NCI-H1417 (cell line): ENCODE results near the gene RNH1.

Experiments
- DNase-seq, 3 experiments: peaks; one replicate each; lab custom pipeline; 2025; lab: John Stamatoyannopoulos, UW

Gene RNH1

DNA sequence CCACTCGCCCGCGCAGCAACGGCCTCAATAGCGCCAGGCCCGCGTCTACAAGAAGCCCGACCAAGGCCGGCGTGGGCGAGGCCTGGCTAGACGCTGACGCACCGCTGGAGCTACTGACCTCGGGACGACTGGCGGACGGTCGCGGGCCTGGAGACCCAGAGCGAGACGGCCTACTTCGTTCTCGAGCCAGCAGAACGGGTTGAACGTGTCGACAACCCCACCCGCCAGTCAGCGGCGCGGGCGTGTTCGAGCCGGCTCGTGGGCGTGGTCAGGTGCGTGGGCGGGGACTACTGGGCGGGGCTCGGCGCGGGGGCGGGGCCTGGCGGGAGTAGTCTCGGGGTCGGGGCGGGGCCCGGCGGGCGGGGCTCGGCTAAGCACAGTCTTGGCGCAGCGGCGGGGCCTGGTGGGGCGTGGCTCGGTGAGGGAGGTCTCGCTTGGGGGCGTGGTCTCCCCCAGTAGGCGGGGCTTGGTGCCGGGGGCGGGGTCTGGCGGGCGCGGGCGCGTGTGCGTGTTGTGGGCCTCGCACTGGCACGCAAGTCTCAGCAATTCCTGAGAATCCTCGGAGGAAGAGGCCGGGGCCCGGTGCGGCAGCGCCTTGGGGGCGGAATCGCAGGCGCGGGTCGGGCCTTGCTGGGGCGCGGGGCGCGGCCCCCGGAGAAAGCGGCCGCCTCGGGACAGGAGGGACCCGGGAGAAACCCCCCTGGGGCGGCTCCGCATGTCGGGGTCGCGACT lies at the start of gene RNH1:
Gene RNH1, minus strand, starts transcription at position 248 of the 732 bp plus-strand sequence. CDS start 5,080 bp downstream, outside the sequence.
- peak; percentile 92 to 96 (median 95) for DNase-seq

DNA sequence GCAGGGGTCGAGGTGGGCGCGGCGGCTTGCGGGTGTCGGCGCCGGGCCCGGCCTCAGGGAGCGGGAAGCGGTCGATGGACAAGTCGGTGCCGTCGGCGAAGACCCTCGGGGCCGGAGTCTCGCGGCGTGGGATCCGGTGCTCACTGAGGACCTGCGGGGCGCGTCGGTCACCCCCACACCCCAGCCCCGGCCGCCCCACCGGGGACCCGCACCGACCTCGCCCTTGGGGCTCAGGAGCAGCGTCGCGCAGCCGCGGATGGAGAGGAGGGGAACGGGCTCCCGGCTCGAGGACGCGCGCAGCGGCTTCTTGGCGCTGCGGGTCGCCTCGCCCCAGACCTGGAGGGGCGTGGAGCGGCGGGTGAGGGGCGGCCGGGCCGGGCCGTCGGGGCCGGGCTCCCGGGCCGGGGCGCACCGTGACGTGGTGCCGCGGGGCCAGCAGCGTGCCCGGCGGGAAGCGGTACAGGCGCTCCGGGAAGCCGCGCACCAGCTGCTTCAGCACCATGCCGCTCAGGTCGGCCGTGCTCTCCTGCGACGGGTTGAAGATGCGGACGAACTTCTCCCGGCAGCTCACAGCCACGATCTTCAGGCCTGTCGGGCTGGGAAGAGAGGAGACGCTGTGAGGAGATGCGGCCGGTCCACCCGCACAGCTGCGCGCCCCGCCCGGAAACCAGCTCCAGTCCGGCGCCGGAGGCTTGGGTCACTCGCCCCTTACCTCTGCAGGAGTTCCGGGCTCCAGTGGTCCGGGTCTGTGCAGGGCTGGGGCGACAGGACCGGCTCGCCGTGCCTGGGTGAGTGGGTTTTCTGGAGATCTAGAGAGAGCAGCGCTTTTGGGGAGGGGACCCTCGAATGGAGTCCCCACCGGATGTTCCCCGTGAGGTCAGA lies 49.0 kb upstream of the RNH1 start:
- DNase-seq = peak in 2 of 3 experiments; percentile 47 to 61

DNA sequence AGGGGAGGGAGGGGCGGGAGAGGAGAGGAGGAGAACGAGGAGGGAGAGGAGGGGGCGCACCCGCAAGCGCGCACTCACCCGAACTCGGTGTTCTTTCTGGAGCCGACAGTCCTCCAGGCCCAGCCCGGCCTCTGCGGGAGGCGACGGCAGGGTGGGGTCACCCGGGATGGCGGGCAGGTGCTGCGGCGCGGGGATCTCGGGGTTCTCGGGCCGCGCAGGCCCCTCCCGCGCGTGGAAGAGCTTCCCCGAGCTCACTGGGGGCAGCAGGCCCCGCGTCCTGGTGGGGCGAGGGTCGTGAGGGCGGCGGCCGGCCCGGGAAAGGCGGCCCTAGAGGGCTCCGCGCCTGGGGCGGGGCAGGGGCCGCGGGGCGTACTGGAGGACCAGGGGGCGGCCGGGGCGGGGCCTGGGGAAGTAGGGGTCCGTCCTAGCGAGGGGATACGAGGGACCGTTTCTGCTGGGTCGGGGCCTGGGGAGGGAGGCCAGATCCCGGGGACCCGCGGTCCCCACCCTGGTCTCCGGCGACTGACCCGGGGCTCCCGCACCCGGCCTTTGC lies 48.3 kb upstream of the RNH1 start:
- DNase-seq = peak in 1 of 3 experiments; percentile 76

DNA sequence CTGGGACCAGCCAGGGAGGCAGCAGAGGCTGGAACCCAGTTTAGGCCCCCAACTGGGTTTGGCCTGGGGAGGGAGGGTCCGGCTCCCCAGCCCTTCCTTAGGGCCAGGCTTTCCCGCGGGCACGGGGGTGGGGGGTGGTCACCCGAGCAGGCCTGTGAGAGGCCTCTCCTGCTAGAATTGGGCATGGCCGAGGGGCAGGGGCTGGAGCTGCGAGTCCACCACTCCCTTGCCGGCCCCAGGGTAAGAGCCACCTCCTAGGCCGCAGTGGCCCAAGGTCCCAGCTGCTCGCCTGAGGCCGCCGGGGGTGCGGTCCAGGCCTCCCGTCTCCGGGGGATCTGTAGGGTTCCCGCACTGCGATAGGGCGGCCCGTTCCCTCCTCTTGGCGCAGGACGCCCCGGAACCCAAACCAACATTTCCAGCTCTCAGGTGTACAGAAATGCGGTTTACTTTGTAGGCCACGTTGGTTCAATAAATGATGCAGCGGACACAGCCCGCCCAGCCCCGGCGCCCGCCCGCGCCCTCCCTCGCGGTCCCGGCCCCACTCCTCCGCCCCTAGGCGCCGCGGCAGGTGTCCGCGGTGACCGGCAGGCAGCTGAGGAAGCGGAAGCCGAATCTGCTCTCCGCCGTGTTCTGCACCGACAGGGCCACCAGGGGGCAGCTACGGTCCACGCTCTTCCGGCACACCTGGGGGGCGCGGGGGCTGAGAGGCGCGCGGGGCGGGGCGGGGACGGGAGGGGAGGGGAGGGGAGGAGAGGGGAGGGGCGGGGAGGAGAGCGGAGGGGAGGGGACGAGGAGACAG lies 47.6 kb upstream of the RNH1 start:
- DNase-seq = peak; percentile 83 to 91 (median 86)

DNA sequence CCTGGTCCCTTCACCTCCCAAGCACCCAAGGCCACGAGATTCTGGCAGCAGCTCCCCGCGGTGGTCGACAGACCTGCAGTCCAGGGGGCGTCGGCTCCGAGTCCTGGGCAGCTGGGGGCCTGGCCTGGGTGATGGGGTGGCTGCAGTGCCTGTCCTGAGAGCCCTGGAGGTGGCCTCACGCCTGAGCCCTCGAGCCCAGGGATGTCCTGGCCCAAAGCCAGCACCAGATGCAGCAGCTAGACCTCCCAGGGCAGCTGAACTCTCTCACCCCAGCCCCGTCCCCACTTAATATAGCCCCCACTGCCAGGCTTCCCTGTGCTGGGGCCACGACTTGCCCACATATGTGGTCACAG lies 46.9 kb upstream of the RNH1 start:
- peak in 1 of 3 experiments; percentile 28 for DNase-seq

DNA sequence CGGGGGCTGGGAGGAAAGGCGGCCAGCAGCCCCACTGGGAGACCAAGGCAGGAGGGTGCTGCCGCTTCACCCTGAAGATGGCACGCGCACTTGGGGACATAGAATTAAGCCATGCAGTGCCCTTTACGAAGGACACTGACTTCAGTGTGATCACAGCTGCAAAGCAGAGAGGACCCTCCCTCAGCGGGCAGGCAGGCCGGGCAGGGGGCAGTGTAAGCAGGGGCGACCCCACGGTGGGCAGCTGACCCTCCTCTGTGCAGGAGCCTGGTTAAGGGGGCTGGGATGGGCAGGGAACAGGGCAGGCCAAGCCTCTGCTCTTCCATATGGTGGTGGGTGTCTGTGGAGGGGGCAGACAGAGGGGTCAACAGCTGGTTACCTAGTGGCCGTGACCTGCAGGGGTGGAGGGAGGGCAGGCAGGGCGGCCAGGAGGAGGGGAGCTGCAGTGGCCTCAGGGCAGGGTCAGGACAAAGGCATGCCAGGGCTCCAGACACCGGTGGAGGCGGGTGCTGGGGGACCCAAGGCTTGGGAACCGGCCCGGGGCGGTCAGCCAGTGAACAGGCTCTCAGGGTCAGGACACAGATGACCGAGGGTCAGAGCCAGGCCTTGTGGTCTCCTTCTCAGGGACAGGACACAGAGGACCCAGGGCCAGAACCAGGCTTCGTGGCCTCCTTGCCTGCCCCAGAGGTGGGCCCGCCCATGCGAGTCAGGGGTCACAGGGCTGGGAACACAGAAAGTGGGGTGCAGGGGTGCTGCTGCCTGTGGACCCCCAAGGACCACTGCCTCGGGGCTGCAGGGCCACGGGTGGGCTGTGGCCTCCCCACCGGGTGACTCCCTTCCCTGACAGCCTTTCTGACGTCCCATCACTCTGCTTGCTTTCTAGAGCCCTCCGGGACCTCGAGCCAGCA lies 46.3 kb upstream of the RNH1 start:
- DNase-seq = no peak

DNA sequence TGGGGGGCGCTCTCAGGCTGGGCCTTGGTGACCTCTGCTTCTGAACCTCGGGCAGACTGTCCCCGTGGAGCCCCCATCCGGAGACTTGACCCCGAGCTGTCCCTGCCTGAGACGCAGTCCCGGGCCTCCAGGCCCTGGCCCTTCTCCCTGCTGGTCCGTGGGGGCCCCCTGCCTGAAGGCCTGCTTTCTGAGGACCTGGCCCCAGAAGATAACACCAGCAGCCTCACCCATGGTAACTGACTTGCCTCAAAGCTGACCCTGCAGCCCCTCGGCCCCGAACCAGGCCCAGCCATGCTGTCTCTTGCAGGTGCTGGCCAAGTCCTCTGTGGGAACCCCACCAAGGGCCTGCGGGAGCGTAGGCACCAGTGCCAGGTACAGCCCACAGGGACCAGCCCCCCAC lies 44.6 kb upstream of the RNH1 start:
- DNase-seq = no peak

DNA sequence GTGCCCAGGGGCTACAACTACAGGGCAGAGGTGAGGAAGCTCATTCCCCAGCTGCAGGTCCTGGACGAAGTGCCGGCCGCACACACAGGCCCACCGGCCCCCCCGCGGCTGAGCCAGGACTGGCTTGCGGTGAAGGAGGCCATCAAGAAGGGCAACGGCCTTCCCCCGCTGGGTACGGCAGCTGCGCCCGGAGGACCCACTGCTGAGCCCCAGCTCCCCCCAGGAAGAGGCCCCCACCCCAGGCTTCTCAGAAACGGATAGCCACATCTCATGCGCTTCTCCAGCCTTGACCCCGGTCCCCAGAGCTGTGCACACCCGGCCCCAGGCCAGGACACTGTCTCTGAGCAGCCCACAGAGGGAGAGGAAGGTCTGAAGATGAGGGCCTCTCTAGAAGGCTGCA lies 44.1 kb upstream of the RNH1 start:
- DNase-seq = no peak

DNA sequence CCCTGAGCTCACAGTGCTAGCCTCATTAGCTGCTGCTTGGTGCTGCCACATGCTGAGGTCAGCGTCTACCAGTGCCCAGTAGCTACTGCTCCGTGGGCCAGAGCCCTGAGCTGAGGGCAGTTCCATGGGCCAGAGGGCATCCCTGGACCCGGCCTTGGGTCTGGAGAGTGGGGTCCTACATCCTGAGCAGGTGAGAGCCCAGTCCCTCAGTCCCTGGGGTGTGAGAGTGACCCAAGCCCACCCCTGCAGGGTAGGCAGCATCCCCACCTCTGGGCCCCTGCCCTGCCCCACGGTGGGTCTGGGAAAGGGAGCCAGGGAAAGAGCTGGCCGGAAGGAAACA lies 43.7 kb upstream of the RNH1 start:
- no peak for DNase-seq

DNA sequence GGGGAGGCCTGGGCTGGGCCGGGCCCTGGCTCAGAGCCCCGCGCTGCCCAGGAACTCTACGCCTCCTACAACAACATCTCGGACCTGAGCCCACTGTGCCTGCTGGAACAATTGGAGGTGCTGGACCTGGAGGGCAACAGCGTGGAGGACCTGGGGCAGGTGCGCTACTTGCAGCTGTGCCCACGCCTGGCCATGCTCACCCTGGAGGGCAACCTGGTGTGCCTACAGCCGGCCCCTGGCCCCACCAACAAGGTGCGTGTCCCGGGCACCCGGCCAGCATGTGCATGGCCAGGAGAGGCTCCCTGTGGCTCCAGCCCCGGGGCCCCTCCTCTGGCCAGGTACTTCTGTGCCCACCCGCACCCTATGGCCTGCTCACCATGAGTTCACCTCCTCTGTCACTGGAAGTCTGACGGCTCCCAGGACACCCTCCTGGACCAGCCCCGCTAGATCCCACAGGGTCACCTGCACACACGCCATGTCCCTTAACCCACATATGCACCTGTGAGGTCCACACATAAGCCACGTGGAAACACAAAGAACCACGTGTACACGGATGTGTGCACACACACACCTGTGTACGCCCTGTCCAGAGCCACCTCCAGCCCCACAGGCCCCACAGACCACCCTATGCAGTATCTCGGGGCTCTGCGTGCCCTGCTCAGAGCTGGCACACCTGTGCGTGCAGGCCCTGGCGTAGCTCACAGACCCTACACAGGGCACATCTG lies 43.1 kb upstream of the RNH1 start:
- no peak for DNase-seq

DNA sequence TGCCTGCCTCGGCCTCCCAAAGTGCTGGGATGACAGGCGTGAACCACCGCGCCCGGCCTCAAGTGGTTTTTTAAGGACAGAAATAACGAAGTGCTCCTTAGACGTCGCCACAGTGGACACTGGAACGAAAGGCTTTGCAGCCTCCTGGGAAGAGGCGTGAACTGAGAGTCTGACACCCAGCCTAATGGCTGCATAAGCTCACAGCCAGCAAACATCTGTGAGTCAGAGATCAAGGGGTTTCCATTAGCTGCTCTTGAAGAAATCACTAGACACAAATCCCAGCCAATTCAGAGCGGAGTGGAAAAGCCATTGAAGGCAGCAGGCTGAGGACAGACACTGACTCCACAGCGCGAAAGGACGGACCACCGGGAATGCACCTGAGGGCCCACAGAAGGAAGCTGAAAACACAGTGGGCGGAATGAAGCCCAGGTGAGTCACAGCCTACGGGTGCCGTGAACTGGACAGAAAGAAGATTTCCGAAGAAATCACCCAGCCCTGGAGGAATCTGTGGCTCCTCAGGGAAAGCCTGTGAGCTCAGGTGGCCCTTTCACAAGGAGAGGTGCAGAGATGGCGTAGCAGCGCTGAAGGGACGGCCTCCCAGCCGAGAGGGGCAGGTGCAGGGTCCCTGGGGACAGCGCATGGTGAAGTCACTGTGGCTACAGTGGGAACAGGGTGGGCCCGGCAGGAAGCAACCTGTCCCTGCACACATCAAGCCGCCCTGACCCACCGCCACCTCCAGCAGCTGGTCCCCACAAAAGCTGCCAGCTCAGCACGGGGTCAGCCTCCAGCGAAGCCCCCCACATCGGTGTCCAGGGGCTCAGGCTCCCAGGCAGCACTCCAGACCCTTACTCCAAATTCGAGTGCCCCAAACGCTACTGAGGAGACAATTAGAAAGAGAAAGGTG lies 41.9 kb upstream of the RNH1 start:
- peak in 1 of 3 experiments; percentile 6 for DNase-seq

DNA sequence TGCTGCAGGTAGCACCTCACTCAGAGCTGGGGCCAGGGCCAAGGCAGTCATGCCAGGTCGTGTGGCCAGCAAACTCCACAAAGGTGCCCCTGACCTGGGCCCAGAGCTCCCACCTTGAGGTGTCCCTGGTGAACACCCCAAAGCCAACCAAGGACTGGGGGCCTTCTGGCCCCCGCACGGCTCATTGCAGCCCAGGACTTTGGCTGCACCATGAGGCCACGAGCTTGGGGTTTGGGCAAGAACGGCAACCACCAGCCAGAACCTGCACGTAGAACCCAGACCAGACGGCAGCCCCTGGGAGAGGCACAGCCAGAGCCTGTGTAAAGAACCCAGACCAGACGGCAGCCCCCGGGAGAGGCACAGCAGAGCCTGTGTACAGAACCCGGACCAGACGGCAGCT lies 38.1 kb upstream of the RNH1 start:
- no peak for DNase-seq

DNA sequence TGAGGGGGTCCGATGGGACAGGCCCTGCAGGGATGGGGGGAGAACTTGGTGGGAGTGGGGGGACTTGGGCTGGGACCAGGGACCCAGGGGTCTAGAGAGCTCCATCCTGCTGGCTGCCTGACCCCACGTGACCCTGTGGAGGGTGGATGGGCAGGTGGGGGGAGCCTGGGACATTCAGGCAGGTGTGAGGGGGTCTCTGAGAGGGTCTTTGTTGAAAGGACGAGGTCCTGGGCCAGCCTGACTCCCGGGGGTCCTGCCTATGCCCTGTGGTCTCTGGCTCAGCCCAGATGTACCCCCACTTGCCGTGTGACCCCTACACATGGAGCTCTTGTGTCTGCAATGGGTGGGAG lies 37.8 kb upstream of the RNH1 start:
- no peak for DNase-seq

DNA sequence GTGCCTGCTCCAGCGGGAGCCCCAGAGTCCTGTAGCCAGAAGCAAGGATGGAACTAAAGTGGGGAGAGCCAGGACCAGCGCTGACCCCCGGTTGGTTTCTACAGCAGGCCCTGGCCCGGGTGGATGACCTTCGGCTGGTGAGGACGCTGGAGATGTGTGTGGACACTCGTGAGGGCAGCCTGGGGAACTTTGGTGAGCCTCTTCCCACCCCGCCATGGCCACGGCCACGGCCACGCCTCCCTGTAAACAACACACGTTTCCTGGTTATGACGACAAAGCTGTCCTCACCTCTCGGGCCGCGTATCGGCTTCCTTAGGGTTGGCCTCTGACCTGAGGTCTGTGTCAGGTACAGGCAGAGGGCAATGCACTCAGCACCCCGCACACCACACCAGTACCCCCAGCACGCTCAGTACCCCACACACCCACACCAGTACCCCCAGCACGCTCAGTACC lies 34.4 kb upstream of the RNH1 start:
- DNase-seq = no peak

DNA sequence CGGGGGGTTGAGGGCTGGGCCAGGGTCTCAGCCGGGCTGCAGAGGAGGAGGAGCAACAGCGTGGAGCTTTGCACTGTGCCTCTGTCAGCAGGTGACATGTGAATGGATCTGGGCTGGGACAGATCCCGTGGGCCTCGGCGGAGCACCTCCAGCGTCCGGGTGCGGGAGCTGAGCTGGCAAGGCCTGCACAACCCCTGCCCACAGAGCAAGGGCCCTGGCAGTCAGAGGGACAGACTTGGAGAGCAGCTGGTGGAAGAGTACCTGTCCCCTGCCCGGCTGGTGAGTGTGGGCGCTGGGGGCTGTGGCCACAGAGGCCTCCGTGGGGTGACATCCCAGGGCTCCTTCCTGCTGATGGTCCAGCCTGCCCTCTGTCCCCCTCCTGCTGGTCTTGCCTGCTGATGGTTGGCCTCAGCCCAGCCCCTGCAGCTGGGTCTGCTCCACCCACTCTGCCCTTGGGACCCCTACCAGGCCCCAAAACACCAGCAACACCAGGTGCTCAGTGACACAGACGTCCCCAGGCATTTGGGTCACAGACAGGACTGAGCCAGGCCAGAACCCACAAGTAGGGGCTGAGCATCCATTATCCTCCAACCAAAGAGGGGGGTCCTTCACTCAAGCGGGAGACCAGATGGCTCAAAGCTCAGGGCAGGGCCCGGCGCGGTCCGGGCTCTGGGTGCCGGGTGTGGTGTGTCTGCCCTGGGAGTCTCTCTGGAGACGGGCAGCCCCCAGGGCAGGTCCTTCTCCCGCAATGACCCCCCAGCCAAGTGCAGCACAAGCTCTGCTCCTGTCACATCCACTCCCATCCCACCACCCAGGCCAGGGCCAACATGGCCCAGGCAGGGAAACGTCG lies 33.8 kb upstream of the RNH1 start:
- no peak for DNase-seq

DNA sequence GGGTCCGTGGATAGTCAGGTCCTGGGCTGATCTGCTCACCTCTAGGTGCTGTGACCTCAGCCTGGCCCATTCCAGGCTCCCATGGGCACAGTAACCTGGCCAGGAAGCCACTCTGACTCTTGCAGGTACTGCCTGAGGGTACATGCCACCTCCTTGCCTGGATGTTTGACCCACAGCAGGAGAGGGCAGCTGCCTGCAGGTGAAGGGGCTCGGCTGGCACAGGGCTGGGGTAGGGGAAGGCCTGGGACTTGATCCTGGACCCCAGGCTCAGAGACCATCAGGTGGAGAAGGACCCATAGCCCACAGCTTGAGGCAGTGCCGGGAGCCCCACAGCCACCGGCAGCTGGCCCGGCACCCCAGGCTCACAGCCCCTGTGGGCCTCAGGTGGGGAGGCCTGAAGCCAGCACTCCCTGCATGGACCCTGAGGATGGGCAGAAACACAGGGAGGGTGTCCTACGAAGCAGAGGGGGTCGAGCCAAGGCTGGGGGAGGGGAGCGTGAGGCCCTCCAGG lies 33.0 kb upstream of the RNH1 start:
- no peak for DNase-seq

DNA sequence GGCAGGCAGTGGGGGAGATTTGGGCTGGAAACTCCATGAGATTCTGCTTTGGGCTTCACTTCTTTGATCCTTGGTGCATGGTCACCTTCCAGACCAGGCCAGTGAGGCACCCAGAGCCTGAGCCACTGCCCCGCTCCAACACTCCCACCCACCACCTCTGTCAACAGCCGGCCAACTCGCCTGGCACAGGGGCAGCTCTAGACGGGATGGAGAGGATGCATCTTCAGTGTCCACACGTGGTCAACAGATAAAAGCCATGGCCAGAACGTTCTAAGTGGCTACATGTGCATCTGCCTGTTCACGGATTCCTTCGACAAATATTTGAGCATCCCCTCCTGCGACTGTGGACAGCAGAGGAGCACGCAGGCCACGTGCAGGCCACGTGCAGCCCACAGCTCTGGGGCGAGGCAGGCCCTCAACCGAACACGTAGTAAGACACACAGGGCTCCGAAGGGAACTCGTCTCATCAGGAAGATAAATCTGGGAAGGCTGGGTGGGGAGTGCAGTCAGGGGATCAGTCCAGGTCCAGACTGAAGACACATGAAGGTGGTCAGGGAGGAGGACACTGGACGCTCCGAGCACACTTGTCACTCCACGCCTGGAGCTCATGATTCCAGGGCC lies 31.5 kb upstream of the RNH1 start:
- no peak for DNase-seq
